Measurements from ENCODE around the gene MAP4.
"Not testable (repeated sequence)": the region's sequence is repeated elsewhere in the genome, so short reads cannot be mapped to it uniquely, and the experiment has no call there.

Gene MAP4

DNA sequence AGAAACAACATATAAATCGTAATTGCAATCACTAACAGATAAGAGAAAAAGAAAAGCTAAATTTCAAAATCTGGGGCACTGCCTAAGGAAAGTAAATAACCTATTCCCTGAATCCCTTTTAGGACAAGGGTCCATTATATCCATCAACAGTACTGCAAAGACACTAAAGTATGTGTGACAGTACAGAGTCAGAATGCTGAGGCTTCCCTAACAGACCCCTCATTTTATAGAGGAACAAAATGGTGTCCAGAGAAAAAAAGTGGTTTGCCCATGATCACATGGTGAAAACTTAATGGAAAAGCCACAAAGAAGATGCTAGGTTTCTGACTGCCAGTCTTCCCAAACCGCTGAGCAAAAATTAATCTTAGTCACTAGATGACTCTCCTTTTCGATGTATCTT is 119.5 kb downstream of the MAP4 start:
- no peak for DNase-seq (ENCODE audit: low read depth)

DNA sequence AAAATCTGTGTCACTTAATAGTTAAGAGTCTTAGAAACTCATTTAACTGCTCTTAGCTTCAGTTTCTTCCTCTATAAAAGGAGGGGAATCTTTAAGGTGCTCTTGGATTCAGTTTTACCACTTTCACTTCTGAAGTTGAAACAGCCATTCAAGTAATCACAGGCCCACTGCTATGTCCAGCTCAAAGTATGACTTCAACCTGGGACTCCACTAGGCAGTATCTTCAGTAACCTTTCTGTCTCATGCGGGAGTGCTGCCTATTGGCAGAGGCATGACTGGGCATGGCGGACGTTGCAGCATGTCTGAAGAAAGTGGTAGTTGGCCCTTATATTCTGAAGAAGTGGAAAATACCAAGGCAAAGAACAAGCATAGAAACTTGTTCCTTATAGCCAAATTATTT is 121.0 kb downstream of the MAP4 start:
- DNase-seq (ENCODE audit: low read depth): no peak

DNA sequence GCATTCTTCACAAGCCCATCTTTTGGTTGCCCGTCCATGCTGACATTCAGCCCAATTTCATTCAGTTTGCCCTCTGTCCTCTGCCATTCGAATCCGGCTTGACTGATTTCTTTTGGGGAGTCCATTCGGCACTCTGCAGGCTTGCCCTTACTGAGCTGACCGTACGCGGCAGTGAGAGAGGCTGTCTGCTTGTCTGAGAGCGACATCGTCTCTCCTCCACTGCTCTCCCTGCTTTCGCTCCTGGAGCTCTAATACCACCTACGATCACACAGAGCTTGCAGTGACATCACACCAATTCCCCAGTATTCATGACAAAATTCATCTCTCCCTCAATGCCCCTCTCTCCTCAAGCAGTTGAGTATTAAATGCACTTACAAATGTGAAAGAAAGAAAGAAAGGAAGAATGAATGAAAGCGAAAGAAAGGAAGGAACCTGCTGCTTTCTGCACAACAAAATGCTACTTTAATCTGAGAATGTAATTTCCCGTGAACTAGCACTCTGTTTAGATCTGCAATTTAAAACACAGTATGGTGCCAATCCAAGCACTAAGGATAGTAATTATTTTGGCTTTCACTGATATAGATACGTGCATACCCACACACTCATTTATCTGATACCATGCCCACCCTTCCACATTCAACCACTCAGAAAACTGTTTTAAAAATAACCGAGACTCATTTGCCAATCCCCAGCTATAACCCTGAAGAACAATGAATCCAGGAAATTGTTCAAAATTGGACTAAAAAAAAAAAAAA is 123.8 kb downstream of the MAP4 start:
- DNase-seq (ENCODE audit: low read depth): no peak

DNA sequence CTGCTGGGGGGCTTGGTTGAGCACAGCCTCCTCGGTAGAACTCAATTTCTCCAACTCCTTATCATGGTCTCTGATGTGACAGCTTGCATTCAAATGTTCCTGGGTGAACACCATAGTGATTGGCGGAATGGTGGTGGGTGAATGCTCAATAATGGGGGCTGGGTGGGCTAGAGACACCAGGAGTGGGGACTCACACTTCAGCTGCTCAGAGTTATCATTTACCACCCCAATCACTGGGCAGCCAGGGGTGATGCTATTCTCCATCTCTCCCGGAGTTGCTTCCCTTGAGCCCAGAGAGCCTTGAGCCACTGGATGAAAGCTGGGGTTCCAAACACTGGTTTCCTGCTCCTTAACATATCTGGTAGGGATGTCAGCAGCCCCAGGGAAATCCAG is 124.6 kb downstream of the MAP4 start:
- no peak for DNase-seq (ENCODE audit: low read depth)

DNA sequence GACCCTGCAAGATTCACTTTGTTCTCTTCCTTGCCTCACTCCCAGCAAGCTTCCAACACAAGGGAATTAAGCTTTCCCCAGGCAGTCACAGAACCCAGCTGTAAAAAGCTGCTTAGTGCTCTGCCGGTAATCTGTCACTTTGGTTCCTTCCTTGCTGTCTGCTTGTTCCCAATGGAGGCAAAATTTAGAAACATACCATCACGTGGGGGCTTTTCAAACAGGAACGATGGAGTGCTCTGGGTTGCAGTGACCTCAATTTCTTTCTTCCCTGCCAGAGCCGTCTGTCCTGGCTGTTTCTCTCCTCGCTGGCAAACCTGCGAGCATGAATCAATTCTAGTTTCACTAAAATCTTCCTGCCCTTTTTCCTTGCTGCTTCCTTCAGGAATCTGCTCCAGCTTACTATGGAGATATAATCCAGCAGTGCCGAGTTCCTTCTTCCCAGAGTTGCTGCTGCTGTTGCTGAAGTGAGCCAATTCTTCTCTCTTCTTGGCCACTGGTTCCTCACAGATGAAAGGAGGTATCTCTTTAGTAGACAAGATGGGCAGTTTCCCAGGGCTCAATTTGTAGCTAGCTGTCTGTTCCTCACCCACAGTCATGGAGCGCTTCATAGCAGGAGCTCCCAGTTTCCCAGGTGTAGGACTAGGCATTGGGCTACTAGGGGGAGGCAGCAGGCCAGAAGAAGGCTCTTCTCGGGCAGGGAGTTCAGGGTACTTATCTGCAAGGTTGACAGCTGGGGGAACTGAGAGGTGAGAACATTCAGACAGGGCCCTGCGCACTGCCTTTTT is 125.2 kb downstream of the MAP4 start:
- DNase-seq (ENCODE audit: low read depth): no peak

DNA sequence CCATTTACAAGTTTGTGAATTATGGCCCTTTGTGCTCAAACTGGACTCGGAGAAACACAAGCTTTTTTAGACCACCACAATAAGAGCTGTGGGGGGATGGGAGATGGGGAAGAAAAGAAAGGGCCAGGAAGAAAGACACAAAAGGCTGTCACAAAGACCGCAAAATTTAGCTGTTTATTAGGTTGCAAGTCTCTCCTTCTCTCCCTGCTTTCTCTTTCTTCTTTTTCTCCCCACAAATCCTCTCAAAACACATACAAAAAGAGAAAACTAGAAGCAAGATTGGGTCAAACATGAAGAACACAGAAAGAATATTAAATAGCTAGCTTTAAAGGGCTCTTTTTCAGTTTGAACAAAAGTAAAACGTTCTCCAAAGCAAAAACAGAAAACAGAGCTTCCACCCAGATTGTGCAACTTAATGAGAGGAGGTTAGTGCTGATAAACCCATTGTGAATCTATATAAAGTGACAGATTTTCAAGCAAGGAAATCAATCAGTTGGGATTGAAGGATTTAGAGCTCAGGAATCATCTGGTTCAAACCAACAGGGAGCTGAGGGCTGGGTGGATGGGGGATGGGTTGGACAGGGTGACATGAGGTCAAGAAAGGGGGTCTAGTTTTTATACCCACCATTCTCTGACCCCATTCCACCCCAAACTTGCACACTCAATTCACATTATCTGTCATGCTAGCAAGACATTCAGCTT is 125.9 kb downstream of the MAP4 start:
- no peak for DNase-seq (ENCODE audit: low read depth)

DNA sequence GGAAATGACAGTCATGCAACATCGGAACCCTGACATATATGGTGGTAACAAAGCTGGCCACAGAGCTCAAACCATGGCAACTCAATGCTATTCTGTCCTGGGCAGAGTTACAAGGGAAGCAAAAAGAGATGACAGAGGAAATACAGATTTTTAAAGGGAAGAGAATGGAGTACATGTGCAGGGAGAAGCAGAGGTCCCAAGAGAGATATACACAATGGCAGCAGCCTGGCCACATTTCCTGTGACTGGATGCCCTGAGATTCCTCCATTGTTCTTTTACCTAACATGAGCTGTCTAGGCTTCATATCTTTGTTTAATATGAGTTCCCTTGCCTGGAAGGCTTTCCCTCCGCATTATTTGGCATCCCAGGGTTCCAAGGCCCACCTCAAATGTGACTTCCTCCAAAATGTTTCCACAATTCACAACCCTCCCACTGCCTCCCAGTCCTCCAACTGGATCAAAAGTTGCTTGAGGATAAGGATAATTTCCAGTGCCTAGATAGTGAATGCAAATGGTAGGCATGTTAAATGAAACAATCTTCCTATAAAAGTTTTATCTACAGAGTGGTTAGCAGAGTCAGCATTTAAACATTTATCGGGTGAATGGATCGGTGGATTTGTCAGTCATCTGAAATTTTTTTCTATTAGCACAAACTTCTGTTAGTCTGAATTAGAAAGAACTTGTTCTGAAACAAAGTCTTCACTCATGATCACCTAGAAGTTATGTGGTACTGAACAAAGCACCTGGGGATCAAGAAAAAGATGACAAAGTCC is 127.0 kb downstream of the MAP4 start:
- DNase-seq (ENCODE audit: low read depth): no peak

DNA sequence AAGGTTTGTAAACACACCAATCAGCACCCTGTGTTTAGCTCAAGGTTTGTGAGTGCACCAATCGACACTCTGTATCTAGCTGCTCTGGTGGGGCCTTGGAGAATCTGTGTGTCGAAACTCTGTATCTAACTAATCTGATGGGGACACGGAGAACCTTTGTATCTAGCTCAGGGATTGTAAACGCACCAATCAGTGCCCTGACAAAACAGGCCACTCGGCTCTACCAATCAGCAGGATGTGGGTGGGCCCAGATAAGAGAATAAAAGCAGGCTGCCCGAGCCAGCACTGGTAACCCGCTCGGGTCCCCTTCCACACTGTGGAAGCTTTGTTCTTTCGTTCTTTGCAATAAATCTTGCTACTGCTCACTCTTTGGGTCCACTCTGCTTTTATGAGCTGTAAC is 128.2 kb downstream of the MAP4 start:
- DNase-seq (ENCODE audit: low read depth): not testable (repeated sequence)

DNA sequence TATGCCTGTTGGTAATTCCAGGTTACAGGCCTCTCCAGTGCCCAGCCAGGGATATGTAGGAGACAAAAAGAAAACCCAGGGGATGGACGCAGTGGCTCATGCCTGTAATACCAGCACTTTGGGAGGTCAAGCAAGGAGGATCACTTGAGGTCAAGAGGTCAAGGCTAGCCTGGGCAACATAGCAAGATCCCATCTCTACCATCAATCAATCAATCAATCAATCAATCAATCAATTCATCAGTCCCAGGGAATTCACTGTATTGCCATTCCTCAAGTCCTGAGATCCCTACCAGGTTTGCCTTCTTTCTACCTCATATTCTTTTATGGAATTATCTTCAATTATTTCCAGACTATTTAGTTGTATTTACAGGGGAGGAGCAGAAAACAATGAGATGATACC is 131.0 kb downstream of the MAP4 start:
- no peak for DNase-seq (ENCODE audit: low read depth)

DNA sequence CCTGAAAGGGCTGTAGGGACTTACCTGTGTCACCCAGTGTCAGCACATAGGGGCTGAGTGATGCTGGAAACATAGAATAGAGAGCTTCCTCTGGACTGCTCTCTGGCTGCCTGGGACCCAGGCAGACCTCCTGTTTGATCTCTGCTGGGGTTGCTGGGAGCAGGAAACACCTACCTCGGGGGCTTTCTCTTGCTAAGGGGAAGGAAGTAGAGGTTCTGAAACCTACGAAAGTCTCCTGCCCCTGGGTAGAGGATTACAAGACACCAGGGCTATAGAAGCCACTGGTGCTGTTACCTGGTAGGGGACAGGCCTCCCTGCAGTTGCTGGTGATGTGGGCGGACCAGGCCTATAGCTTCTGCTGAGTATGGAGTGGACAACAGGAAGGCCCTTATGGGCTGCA is 131.6 kb downstream of the MAP4 start:
- no peak for DNase-seq (ENCODE audit: low read depth)

DNA sequence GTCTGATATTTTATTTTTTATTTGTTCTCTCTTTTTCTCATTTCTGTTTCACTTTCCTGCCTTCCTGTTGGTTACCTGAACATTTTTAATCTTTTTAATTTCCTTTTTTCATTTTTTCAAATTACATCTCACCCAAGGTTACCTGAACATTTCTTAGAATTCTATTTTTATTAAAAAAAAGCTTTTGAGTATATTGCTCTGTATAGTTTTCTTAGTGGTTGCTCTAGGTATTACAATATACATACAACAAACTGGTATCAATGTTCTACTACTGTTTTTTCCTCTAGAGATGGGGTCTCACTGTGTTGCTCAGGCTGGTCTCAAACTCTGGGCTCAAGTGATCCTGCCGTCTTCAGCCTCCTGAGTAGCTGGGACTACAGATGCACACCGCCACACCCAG is 133.9 kb downstream of the MAP4 start:
- DNase-seq (ENCODE audit: low read depth): no peak

DNA sequence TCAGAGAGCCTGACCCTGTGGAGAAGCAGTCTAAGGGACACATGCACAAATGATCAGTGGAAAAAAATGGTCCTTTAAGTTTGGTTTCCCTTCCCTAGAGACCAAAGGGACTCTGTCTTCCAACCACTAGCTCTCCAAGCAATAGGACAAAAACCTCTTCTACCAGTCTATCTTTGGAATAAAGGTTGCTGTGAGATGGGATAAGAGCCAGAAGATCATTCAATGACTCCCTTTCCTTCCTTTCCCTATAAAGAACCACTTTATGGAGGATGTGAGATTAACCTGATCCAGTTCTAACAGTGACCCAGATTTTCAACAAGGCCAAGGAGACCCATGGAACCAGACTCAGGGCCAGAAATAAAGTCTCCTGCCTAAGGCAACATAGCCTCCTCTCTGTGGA is 138.5 kb downstream of the MAP4 start:
- no peak for DNase-seq (ENCODE audit: low read depth)

DNA sequence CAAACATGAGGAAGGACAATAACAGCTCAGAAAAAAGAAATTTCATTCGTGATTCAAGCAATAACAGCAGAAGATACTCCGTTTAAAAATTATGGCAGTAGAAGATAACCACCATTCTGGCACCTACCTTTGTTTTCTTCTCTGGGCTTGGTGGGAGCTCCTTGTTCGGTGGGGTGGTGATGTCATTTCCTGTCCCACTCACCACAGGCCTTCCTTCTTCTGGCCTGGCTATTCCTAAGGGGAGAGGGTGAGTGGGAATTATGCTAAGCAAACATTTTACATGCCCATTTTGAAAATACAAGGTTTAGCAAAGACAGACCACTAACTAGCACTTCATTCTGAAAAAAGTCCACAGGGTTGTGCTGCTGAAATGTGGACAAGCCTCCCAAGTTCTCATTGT is 138.9 kb downstream of the MAP4 start:
- DNase-seq (ENCODE audit: low read depth): no peak

DNA sequence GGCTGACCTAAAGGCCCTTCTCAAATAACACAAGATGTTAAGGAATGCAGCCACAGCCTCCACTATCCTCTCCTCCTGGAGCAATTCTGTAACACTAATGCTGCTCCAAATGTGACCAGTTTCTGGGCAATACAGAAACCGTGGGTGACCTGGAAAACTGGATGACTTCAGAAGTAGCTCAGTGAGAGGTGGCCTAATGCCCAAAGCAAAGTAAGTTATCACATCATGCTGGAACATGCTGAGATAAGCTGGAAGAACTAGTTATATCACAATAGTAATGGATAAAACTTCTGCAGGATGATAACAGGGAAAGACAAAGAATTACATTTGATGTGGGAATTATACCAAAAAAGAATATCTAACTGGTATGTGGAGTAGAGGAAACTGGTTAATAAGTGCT is 141.3 kb downstream of the MAP4 start:
- DNase-seq (ENCODE audit: low read depth): no peak

DNA sequence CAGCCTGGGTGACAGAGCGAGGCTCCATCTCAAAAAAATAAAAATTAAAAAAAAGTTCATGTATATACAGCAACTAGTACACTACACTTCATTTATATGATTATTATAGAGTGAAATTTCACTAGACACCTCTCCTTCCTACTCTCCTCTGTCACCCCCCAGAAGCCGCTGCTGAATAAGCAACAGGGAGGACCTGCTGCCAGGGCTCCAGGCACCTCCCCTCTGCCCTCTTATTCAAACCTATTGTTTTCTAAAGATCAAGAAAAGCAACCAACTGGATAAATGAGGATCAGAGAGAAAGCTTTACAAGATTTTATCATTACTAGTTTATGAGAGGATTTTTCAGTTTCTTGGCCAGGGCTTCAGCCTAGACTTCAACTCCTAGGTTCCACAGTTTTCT is 141.8 kb downstream of the MAP4 start:
- DNase-seq (ENCODE audit: low read depth): no peak

DNA sequence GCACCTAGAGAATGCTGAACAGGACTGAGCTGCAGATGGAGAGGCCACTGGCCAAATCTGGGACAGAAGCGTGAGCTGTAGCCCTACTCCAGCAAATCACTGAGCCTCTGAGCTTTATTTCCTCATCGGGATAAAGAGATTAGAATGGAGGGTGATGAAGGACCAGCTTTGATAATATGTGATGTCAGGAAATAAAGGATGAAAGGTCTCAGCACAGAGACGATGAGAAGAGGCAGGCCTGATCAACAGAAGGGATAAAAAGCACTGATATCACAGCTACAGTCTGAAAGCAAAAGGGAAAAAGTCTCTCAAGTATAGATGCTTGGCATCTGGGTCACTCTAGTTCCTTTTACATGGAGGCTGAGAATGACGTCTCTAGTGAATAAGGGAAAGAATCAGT is 143.3 kb downstream of the MAP4 start:
- no peak for DNase-seq (ENCODE audit: low read depth)

DNA sequence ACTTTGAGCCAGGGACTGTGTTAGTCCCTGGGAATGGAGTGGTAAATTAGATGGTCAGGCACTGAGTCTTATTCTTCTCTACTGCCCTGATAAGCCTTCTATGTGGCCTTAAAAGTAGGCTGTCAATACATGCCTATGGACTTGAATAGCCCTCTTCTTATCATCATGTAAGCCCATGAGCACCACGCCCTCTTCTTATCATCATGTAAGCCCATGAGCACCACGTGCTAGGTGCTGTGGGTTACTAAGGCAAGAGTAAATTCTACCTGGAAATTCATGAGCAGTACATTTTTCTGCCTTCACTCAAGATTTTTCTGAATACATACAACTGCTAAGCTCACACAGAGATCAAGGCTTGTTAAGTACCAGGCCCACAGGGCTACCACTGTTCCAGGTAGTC is 144.8 kb downstream of the MAP4 start:
- no peak for DNase-seq (ENCODE audit: low read depth)

DNA sequence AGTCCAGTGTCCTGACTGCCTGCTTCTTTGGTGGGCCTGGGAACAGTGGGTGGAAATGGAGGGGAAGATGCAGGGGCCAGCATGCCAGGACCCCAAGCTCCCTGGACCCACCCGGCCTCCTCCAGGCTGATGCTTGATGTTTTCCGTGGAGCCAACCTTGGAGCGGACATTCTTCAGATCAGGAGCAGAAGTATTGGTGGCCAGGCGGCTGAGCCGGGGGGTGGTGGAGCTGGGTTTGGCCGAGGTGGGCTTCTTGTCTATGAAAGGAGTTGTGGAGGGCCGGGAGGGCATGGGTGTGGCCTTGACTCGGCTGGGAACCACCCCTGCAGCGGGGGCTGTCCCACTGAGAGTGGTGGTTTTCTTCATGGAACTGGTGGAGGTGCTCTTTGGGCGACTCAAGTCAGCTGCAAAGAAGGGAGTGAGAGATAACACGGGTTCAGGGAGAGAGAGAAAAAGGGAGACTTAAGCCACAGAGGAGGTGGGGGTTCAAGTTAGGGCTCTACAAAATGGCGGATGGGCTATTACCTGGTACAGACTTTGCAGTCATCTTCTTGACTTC is 145.4 kb downstream of the MAP4 start:
- DNase-seq (ENCODE audit: low read depth): no peak

DNA sequence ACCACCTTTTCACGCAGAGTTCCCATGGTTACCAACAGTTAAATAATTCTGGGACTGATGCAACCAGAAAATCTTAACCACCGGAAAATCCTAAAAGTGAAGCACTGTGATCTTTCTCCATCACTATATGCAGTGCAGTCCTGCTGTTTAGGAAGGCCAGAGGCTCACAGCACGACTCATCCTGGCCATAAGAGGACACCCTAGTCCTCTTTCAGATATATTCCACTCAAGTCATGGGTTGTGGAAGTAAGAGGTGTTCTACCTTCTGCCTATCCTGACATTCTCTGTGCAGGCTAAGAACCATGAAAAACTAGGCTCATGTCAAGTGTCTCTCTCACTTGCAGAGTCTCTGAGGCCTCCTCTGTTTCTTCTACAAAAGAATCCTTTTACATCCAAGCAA is 146.1 kb downstream of the MAP4 start:
- DNase-seq (ENCODE audit: low read depth): no peak

DNA sequence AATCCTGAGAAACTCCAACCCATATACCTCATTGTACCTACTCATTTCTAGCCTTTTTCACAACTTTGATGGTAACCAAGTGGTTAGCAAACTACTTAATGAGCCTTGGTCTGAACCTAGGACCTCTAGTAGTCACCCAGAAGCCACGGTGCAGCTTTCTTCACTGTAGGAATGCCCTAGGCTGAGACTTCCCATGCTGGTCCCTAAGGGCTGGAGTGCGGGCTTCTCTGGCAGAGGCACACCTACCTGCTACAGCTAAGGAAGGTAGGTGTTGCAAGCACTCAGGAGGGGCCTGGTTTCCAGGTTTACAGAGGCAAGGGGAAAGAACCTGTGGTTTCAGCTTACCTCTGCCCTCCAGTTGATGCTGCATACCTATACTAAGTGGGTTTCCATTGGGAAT is 147.9 kb downstream of the MAP4 start:
- no peak for DNase-seq (ENCODE audit: low read depth)

DNA sequence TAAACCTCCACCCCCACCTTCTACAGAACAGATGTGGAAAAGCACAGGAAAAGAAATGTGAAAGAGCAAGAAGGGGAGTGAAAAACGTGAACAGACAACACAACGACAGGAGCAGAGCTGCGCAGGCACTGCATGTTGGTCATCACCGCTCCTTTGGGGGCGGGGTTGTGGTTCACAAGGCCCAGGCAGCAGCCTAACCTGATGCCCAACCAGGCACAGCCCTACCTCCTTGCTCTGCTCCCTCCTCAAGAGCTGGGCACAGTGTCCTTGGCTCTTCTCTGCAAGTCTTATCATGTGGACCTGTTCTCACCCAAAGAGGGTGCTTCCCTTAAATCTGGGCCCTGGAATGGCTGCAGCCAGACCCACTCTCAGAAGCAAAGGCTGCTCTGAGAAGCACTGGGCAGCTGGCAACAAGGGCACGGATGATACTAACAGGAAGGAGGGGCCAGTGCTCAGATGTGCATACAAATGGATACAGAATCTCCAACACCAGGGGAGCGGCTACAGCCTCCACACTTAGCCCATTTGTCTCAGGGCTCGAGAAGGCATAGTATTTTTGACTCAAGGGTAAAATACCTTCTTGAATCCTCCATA is 148.7 kb downstream of the MAP4 start:
- DNase-seq (ENCODE audit: low read depth): no peak

DNA sequence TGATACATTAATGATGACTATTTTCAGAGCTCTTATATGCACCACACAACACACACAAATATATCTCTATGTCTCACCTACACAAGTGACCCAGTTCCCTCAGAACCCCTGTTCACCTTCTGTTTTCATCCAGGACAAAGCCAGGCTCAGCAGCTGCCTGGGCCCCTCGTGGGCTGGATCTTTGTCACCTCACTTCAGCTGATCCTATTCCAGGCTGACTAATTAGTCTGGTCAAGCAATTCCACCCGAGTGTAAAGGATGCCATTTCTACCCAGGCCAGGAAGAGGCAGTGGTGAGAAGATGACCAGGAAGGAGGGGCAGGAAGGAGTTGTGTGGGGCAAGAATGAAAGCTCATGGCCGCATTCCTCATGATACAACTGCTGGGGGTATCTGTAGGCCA is 151.0 kb downstream of the MAP4 start:
- no peak for DNase-seq (ENCODE audit: low read depth)
